MV-4-11 (cell line): ENCODE data around the gene KCNK16.

Experiments
- DNase-seq: peaks from one replicate; lab custom pipeline; 2025; lab: John Stamatoyannopoulos, UW

The KCNK16 gene

DNA sequence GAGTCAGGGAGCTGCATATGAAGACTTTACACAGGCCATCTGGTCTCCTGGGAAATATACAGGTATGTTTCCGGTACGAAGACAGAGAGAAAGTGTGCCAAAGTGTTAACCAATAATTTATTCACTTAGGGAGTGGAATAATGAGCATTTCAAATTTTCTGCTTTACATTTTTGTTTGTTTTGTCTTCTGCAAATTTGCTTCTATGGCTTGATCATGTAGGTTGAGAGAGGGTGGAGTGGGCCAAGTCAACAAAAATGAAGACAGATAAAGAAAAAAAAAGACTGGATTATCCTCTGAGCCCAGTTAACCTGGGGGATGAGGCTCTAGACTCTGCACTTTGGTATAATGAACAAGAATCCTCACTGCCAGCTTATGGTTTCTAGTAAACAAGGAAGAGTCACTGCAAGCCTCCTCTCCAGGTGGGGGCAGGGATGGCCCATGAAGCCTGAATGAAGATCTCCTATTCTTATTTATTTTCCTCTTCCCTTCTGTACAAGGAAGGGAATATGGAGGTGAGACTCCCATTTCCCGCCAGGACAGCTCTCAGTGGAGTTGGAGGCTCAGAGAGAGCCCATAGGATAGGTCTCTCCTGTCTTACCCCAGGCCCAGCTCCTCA is 46.0 kb downstream of the KCNK16 start:
- DNase-seq: no peak

DNA sequence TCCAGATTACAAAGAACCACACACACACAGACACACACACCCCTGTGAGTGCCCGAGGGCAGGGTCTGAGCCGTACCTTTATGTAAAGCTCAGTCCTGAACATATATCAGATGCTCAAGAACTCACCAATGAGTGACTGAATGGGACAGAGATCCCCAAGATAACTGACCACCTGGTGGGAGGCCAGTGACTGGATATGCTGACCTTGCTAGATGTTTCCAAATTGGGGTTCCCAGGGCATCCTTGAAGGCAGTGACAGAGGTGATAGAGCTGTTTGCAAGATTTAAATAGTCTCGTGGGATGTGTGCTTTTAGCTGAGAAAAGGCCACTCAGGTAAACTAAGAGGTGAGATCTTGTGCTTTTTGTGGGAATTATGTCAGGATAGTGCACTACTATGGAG is 47.6 kb downstream of the KCNK16 start:
- DNase-seq: no peak

DNA sequence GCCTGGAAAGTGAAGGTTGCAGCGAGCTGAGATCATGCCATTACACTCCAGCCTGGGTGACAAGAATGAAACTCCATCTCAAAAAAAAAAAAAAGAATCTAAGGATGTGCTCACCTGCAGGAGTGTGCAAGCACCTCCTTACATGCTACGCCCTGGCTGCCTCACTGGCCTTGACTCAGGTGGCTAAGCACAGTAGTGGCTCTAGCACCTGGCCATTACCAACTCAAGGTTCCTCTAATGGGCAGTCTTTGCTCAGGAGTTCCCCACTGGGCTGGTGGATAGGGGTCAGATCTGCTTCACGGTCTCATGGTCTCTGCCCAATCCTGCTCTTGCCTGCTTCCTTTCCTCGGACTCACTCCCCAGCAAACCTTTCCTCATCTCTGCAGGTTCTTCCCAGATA is 48.0 kb downstream of the KCNK16 start:
- no peak for DNase-seq

DNA sequence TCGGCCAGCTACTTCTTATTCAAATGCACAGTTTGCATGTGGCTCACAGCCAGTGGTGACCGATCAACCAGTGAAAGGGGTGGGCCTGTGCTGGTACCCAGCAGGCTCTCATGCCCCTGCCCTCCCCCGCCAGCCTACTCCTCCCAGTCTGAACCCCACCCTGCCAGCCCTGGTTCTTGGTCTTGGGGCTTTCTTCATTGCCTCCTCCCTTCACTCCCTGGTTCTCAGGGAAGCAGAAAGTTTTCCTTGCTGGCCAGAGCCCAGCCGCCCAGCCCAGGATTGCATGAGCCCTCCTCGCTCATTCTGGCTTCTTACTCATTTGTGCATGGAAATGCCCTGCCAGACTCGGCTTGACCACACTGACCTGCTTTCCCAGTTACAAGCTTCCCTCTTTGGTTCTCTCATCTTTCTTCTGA is 49.1 kb downstream of the KCNK16 start:
- no peak for DNase-seq

DNA sequence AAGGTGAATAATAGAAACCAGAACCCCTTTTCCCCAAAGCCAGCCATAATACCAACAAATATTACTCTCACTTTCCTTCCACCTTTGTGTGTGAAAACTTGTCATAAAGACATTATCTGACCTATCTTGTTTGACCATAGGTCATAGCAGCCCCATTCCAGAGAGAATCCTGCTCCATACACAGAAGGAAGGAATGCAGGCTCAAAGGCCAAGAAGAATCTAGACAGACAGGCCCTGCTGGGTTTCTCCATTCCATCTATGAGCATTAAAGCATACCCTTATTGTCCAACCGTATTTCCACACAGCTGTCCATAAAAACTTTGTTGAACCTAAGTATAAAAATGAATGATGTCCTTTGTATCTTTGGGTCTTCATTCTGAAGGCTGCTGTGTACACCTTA is 52.5 kb downstream of the KCNK16 start:
- no peak for DNase-seq

DNA sequence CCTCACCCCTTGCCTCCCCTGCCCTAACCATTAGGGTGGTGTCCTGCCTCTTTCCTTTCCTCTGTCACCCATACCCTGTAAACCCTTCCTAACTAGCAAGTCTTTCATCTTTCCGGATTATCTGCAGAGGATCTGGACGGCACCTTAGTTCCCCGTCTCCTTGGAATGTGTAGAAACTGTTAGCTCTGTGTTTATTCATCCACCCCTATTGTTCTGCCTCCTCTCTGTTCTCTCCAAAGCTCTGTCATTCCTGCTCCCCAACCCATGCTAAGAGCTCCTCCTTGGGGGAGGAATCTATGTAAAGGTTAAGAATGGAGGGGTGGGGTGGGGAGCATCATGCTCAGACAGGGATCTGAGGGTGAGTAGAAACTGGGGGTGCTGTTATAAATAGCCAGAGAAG is 53.8 kb downstream of the KCNK16 start:
- DNase-seq: no peak

DNA sequence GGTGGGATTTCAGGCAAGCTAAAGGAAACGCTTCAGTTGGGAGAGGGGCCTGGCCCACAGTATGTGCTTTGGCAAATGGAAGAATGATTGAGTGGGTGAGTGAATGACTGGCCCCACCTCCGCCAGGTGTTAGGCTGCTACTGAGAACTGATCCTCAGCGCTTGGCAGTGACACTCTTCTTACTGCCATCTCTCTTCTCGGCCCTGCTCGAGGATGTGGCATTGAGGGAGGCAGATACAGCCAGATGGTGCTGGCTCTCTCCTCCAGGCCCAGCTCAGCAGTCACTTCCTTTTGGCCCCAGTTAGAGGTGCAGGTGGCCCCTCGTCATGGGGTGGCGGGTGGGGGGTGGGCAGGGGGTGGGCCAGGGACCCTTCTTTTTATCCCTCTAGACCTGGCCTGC is 54.3 kb downstream of the KCNK16 start:
- no peak for DNase-seq

DNA sequence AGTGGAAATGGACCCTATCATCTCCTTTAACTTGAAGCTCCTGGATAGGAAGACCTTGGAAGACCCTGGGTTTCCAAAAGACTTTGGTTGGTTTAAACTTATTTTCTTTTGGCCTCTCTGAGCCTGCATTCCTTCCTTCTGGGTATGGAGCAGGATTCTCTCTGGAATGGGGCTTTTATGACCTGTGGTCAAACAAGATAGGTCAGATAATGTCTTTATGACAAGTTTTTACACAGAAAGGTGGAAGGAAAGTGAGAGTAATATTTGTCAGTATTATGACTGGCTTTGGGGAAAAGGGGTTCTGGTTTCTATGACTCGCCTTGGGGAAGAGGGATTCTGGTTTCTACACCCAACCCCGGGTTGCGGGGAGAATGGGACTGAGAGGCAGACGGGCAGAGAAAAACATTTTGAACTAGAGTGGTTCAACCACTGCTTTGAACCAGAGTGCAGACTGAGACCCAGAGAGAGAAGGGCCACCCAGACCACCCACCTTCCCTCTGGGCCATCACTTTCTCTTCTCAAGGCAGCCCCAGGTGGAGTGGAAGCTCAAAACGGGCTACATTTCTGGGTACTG is 55.6 kb downstream of the KCNK16 start:
- DNase-seq: no peak

DNA sequence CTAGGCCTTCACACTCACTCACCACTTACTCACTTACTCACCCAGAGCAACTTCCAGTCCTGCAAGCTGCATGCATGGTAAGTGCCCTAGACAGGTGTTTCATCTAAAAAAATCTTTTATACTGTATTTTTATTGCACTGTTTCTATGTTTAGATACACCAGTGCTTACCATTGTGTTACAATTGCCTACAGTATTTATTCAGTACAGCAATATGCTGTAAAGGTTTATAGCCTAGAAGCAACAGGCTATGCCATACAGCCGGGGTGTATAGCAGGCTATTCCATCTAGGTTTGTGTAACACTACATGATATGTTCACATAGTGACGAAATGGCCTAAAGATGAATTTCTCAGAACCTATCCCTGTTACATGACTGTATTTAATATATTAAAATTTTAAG is 56.1 kb downstream of the KCNK16 start:
- no peak for DNase-seq
